PC-3 (cell line): Measurements from ENCODE around the gene NTN4.

Experiments used
- CTCF ChIP-seq: fragments of 300-600 bp; sonication (generic); conservative IDR thresholded peaks from 2 replicates; pipeline ENCODE4 v1.5.1; 2017; ENCODE audit warnings: antibody characterized with exemption, low read depth, mild to moderate bottlenecking, low read length
- EZH2 ChIP-seq: fragments of 300-600 bp; sonication (generic); IDR thresholded peaks from one replicate; pipeline ENCODE4 v1.6.1; 2017; ENCODE audit warnings: antibody characterized with exemption, mild to moderate bottlenecking, low read length; ENCODE audit not compliant: unreplicated experiment

DNA sequence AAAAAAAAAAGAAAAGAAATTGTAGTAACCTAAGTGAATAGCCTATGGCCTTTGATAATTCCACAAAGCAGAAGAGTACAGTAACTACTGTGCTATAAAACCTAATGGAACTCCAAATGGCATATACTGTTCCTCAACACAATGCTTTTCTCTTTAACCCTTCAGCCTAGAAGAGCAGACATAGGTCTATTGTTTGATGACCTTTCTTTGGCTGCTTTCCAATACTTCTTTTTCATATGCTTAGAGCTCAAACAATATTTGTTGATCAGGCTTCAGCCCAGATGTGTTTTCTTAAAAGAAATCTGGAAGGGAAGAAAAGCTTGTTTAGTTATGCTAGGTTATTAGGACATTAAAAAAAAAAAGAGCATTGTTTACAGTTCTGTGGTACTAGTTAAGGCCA is 116.4 kb downstream of the NTN4 start:
- TF ChIP-seq CTCF (no peak), EZH2 (no peak)
